ENCODE measurements around the gene MRPL24.

The MRPL24 gene

GRCh38 chr1:156708218-156708661, 32.6 kb downstream of the MRPL24 start:
- no peak for DNase-seq

- DNase-seq = no peak
Observed at GRCh38 chr1:156707417-156708217, 33.3 kb downstream of the MRPL24 start.

- DNase-seq = no peak
Observed at GRCh38 chr1:156706657-156707416, 34.1 kb downstream of the MRPL24 start.

GRCh38 chr1:156705918-156706656, 34.8 kb downstream of the MRPL24 start:
- DNase-seq = no peak

GRCh38 chr1:156705321-156705917, 35.5 kb downstream of the MRPL24 start, which contains the start of gene CRABP2:
TSS of gene CRABP2 (minus strand) at chr1:156705583. CDS start at chr1:156705446, 137 bp downstream.
- no peak for DNase-seq

GRCh38 chr1:156704930-156705320, 36.0 kb downstream of the MRPL24 start:
- DNase-seq = peak; percentile 40

GRCh38 chr1:156704166-156704711, 36.6 kb downstream of the MRPL24 start:
- DNase-seq = no peak

- no peak for DNase-seq
Observed at GRCh38 chr1:156703741-156704140, 37.1 kb downstream of the MRPL24 start.

GRCh38 chr1:156703336-156703735, 37.6 kb downstream of the MRPL24 start:
- no peak for DNase-seq

GRCh38 chr1:156700736-156701531, 40.0 kb downstream of the MRPL24 start:
- no peak for DNase-seq

- DNase-seq = no peak
Observed at GRCh38 chr1:156698995-156699394, 41.9 kb downstream of the MRPL24 start.

GRCh38 chr1:156697481-156697880, 43.4 kb downstream of the MRPL24 start:
- no peak for DNase-seq

GRCh38 chr1:156696755-156697154, 44.1 kb downstream of the MRPL24 start:
- DNase-seq = no peak

GRCh38 chr1:156694690-156694962, 46.3 kb downstream of the MRPL24 start:
- no peak for DNase-seq

- no peak for DNase-seq
Observed at GRCh38 chr1:156693848-156694689, 46.8 kb downstream of the MRPL24 start.

GRCh38 chr1:156692925-156693847, 47.7 kb downstream of the MRPL24 start:
- no peak for DNase-seq

GRCh38 chr1:156692441-156692924, 48.4 kb downstream of the MRPL24 start:
- DNase-seq = no peak

- DNase-seq = no peak
Observed at GRCh38 chr1:156691665-156692440, 49.0 kb downstream of the MRPL24 start.

- DNase-seq = no peak
Observed at GRCh38 chr1:156691191-156691590, 49.7 kb downstream of the MRPL24 start.

Data from T1000 (cell line).